Measurements from ENCODE around the gene ZNF747. TPM values are rescaled to one million over a fixed set of nuclear protein-coding genes. Genes with fewer than 3 reads are reported as not detected.

The ZNF747 gene
- total RNA-seq, 1 experiment from 2014 or later = 10.6 TPM

DNA sequence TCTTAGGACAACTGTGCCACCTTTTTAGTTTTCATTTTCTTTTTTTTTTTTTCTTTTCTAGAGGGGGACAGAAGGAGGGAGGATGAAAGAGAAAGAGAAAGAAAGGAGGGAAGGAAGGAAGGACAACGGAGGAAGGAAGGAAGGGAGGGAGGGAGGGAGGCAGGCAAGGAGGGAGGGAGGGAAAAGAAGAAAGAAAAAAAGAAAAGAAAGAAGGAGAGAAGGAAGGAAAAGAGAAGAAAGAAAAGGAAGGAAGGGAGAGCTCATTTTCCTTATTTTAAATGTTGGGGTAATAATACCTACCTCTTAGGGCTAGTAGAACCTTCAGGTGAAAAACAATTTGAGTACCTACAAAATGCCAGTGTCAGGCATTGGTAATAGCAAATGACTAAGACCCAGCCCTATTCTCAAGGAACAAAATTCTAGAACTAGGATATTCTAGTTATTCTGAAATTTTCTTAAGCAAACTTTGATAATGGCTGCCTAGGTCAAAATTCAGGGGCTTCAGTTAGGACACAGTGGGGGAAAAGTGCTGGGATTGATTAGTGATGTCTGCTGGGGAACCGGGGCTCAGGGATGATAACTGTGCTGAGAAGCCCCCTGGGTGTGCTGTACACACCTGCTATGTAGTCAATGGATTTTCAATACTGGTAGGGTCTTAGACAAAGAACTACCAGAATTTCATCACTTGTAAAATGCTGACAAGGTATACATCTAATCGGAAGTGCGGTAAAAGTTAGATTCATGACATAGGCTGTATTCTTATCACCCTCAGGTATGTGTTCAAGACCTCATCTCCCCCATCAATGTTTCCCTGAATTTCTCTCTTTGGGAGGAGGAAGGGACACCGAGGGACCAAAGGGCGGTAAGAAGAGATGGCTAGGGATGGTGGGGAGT lies 31.0 kb downstream of the ZNF747 start:
- no peaks in the 10 kb centered on the region for H3K4me1 ChIP-seq (ENCODE audit: insufficient read depth, low read length, poor library complexity, severe bottlenecking)
- CTCF ChIA-PET = interaction anchor here (0.6 kb wide), 1 partner anchor 127 kb away, joined by 3 read pairs; no protein-coding TSS in a partner anchor
- no peak overlapping the region for H3K27ac ChIP-seq (ENCODE audit: low read depth, low read length, poor library complexity, severe bottlenecking)
- no TSS peak for BruUV-seq (replicated peaks)
- H3K36me3 ChIP-seq (ENCODE audit: insufficient read depth, low read length, poor library complexity, severe bottlenecking) = no peaks in the 10 kb centered on the region
- H3K9me3 ChIP-seq (ENCODE audit: low read depth, low read length, poor library complexity, severe bottlenecking) = no peaks in the 10 kb centered on the region
- no peak overlapping the region for H3K4me3 ChIP-seq (ENCODE audit: low read depth, low read length, poor library complexity, severe bottlenecking)
- TF ChIP-seq, protein P1, sequence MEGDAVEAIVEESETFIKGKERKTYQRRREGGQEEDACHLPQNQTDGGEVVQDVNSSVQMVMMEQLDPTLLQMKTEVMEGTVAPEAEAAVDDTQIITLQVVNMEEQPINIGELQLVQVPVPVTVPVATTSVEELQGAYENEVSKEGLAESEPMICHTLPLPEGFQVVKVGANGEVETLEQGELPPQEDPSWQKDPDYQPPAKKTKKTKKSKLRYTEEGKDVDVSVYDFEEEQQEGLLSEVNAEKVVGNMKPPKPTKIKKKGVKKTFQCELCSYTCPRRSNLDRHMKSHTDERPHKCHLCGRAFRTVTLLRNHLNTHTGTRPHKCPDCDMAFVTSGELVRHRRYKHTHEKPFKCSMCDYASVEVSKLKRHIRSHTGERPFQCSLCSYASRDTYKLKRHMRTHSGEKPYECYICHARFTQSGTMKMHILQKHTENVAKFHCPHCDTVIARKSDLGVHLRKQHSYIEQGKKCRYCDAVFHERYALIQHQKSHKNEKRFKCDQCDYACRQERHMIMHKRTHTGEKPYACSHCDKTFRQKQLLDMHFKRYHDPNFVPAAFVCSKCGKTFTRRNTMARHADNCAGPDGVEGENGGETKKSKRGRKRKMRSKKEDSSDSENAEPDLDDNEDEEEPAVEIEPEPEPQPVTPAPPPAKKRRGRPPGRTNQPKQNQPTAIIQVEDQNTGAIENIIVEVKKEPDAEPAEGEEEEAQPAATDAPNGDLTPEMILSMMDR (conservative IDR thresholded peaks at IDR 0.05; ENCODE audit: low read depth, low read length) = no peak
- TF ChIP-seq EZH2 (IDR thresholded peaks at IDR 0.05; ENCODE audit: borderline replicate concordance, low read depth, low read length, poor library complexity, severe bottlenecking) = no peak
- H3K27me3 ChIP-seq (replicated peaks; ENCODE audit: insufficient read depth, low read depth, low read length, poor library complexity) = no peaks in the 10 kb centered on the region
- intact Hi-C loops (cut with micrococcal nuclease; ENCODE audit: unreplicated experiment) = no loop called here
- DNase-seq (ENCODE audit: low spot score) = no peak
- POLR2A ChIA-PET (ENCODE audit: low non-redundant PET) = interaction anchor here (0.7 kb wide), 1 partner anchor 55 kb away, joined by 17 read pairs; no protein-coding TSS in a partner anchor

- Histone ChIP-seq H3K4me1 (ENCODE audit: insufficient read depth, low read length, poor library complexity, severe bottlenecking) (no peaks in the 10 kb centered on the region), H3K4me3 (ENCODE audit: low read depth, low read length, poor library complexity, severe bottlenecking) (no peak overlapping the region), H3K36me3 (ENCODE audit: insufficient read depth, low read length, poor library complexity, severe bottlenecking) (no peaks in the 10 kb centered on the region), H3K9me3 (ENCODE audit: low read depth, low read length, poor library complexity, severe bottlenecking) (no peaks in the 10 kb centered on the region), H3K27ac (ENCODE audit: low read depth, low read length, poor library complexity, severe bottlenecking) (no peak overlapping the region), H3K27me3 (replicated peaks; ENCODE audit: insufficient read depth, low read depth, low read length, poor library complexity) (no peaks in the 10 kb centered on the region)
- CTCF ChIA-PET = no interaction called here
- intact Hi-C loops (cut with micrococcal nuclease; ENCODE audit: unreplicated experiment) = loop anchor here (10.0 kb wide), 1 partner anchor 54 kb away; the partner anchor contains the start of gene SEPHS2
- no peak for DNase-seq (ENCODE audit: low spot score)
- TF ChIP-seq EZH2 (IDR thresholded peaks at IDR 0.05; ENCODE audit: borderline replicate concordance, low read depth, low read length, poor library complexity, severe bottlenecking) = no peak
- TF ChIP-seq, protein P1 (conservative IDR thresholded peaks at IDR 0.05; ENCODE audit: low read depth, low read length) = no peak
- BruUV-seq (replicated peaks) = no TSS peak
- POLR2A ChIA-PET (ENCODE audit: low non-redundant PET) = no interaction called here
These were observed 35.4 kb downstream of the ZNF747 start for GRCh38 chr16:30499284-30499683.

- ChIA-PET CTCF (interaction anchor here (0.6 kb wide), 1 partner anchor 406 kb away, joined by 5 read pairs; no protein-coding TSS in a partner anchor), POLR2A (ENCODE audit: low non-redundant PET) (no interaction called here)
- H3K4me3 ChIP-seq (ENCODE audit: low read depth, low read length, poor library complexity, severe bottlenecking) = no peak overlapping the region
- no peaks in the 10 kb centered on the region for H3K36me3 ChIP-seq (ENCODE audit: insufficient read depth, low read length, poor library complexity, severe bottlenecking)
- no peaks in the 10 kb centered on the region for H3K9me3 ChIP-seq (ENCODE audit: low read depth, low read length, poor library complexity, severe bottlenecking)
- no TSS peak for BruUV-seq (replicated peaks)
- TF ChIP-seq EZH2 (IDR thresholded peaks at IDR 0.05; ENCODE audit: borderline replicate concordance, low read depth, low read length, poor library complexity, severe bottlenecking) = no peak
- TF ChIP-seq, protein P1 (conservative IDR thresholded peaks at IDR 0.05; ENCODE audit: low read depth, low read length) = no peak
- H3K27me3 ChIP-seq (replicated peaks; ENCODE audit: insufficient read depth, low read depth, low read length, poor library complexity) = no peaks in the 10 kb centered on the region
- H3K4me1 ChIP-seq (ENCODE audit: insufficient read depth, low read length, poor library complexity, severe bottlenecking) = no peaks in the 10 kb centered on the region
- intact Hi-C loops (cut with micrococcal nuclease; ENCODE audit: unreplicated experiment) = loop anchor here (10.0 kb wide), 1 partner anchor 50 kb away; the partner anchor contains the start of gene SEPHS2
- H3K27ac ChIP-seq (ENCODE audit: low read depth, low read length, poor library complexity, severe bottlenecking) = no peak overlapping the region
- no peak for DNase-seq (ENCODE audit: low spot score)
These were observed 39.9 kb downstream of the ZNF747 start for GRCh38 chr16:30494709-30495108.

Data from A673 (cell line).